ENCODE measurements around the gene SH2B3.

DNA sequence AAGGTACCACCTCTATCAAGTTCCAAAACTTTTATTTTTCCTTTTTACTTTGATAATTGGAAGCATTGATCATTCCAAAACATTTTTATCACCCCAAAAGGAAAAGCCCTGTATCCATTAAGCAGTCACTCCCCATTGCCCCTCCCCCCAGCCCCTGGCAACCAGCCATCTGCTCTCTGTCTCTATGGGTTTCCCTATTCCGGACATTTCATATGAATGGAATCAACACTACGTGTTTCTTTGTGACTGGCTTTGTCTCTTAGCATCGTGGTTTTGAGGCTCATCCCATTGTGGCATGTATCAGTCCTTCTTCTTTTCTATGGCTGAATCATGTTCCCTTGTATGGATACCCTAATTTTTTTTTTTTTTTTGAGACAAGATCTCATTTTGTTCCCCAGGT is 18.8 kb upstream of the SH2B3 start:
- TF ChIP-seq, protein P1, sequence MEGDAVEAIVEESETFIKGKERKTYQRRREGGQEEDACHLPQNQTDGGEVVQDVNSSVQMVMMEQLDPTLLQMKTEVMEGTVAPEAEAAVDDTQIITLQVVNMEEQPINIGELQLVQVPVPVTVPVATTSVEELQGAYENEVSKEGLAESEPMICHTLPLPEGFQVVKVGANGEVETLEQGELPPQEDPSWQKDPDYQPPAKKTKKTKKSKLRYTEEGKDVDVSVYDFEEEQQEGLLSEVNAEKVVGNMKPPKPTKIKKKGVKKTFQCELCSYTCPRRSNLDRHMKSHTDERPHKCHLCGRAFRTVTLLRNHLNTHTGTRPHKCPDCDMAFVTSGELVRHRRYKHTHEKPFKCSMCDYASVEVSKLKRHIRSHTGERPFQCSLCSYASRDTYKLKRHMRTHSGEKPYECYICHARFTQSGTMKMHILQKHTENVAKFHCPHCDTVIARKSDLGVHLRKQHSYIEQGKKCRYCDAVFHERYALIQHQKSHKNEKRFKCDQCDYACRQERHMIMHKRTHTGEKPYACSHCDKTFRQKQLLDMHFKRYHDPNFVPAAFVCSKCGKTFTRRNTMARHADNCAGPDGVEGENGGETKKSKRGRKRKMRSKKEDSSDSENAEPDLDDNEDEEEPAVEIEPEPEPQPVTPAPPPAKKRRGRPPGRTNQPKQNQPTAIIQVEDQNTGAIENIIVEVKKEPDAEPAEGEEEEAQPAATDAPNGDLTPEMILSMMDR (IDR thresholded peaks at IDR 0.05) = no peak
- no peak for TF ChIP-seq EZH2phosphoT487 (IDR thresholded peaks at IDR 0.05)
